GM12878 (cell line): ENCODE results near the gene KDM8. TPM values are rescaled to one million over a fixed set of nuclear protein-coding genes. Genes with fewer than 3 reads are reported as not detected.

Source experiments
- ATAC-seq: fragments of 200-7000 bp; cut with Tn5 transposase; 3 replicates; pipeline ENCODE4 v1.9.1; 2020; ENCODE audit warnings: mild to moderate bottlenecking, moderate library complexity
- BruUV-seq: library from RNA; stranded (reverse); fragments of 400-500 nt; replicated peaks from 2 replicates; lab custom pipeline; 2021; lab: Mats Ljungman, UMichigan
- CTCF ChIA-PET: fragments of 300-600 bp; sonication (Branson Sonifier 250); formaldehyde crosslinking; extraction: SDS; loops from one replicate; lab custom pipeline; 2021; ENCODE audit warnings: inconsistent platforms; lab: Yijun Ruan, JAX
- POLR2A ChIA-PET: fragments of 350-600 bp; formaldehyde crosslinking; extraction: SDS; loops from one replicate; lab custom pipeline; 2021; ENCODE audit warnings: inconsistent platforms; lab: Charles Lee
- RAD21 ChIA-PET: fragments of 300-600 bp; sonication (Branson Sonifier 250); formaldehyde crosslinking; loops from one replicate; lab custom pipeline; 2023; ENCODE audit warnings: antibody characterized with exemption; ENCODE audit not compliant: unreplicated experiment; lab: Charles Lee
- SMC1A ChIA-PET: fragments of 300-600 bp; sonication (Branson Sonifier 250); formaldehyde crosslinking; loops from one replicate; lab custom pipeline; 2023; ENCODE audit not compliant: unreplicated experiment, uncharacterized antibody; lab: Charles Lee
- DNase-seq: peaks from one replicate; pipeline ENCODE4 v3.0.0-alpha.2; 2011; ENCODE audit warnings: low read depth, low spot score
- FAIRE-seq: peaks from 3 replicates; lab custom pipeline; 2011; peaks lifted over from hg19 to GRCh38; lab: Jason Lieb, UNC
- H2AFZ ChIP-seq: 2 replicates; pipeline ENCODE4 v1.6.0; 2011; ENCODE audit warnings: low read depth, low read length, control low read depth; ENCODE audit not compliant: control insufficient read depth
- H3K27ac ChIP-seq: 2 replicates; pipeline ENCODE4 v1.5.1; 2011; ENCODE audit warnings: control low read depth; ENCODE audit not compliant: control insufficient read depth, insufficient read depth
- H3K27me3 ChIP-seq, 2 experiments: replicated peaks in 1 of 2; 2 replicates each; pipeline versions ENCODE4 v1.6.0 to v1.6.1; 2011; ENCODE audit warnings: low read length in 1 of 2; ENCODE audit not compliant: control insufficient read depth in 2 of 2, insufficient read depth in 2 of 2
- H3K36me3 ChIP-seq, 2 experiments: 2 replicates each; pipeline ENCODE4 v1.5.1; 2011; ENCODE audit warnings: low read length in 1 of 2; ENCODE audit not compliant: control insufficient read depth in 2 of 2, insufficient read depth in 2 of 2
- H3K4me1 ChIP-seq: 2 replicates; pipeline ENCODE4 v1.6.1; 2011; ENCODE audit warnings: mild to moderate bottlenecking, low read length, moderate library complexity, mixed read lengths; ENCODE audit not compliant: control insufficient read depth, insufficient read depth
- H3K4me2 ChIP-seq: 2 replicates; pipeline ENCODE4 v1.6.0; 2011; ENCODE audit warnings: control low read depth; ENCODE audit not compliant: control insufficient read depth, insufficient read depth
- H3K4me3 ChIP-seq: fragments of 200-600 bp; sonication (generic); 2 replicates; pipeline ENCODE4 v1.5.1; 2016
- H3K79me2 ChIP-seq: 2 replicates; pipeline ENCODE4 v1.6.0; 2011; ENCODE audit warnings: low read length; ENCODE audit not compliant: control insufficient read depth, insufficient read depth
- H3K9ac ChIP-seq: 2 replicates; pipeline ENCODE4 v1.8.0; 2011; ENCODE audit warnings: low read length, control low read depth, mixed read lengths; ENCODE audit not compliant: control insufficient read depth, insufficient read depth
- H3K9me3 ChIP-seq: replicated peaks from 3 replicates; pipeline ENCODE4 v1.5.1; 2011; ENCODE audit warnings: mild to moderate bottlenecking, low read length; ENCODE audit not compliant: control insufficient read depth, insufficient read depth
- H4K20me1 ChIP-seq: 2 replicates; pipeline ENCODE4 v1.6.0; 2011; ENCODE audit not compliant: control insufficient read depth, insufficient read depth
- BCL11A ChIP-seq: IDR thresholded peaks from 2 replicates; pipeline ENCODE4 v1.6.1; 2011; ENCODE audit warnings: low read depth, low read length
- CHD2 ChIP-seq: IDR thresholded peaks from 2 replicates; pipeline ENCODE4 v1.6.1; 2011; ENCODE audit warnings: low read depth, low read length, improper control_type of control experiment, borderline replicate concordance
- DPF2 ChIP-seq: fragments of 450-650 bp; IDR thresholded peaks from 2 replicates; pipeline ENCODE4 v1.6.1; 2017; ENCODE audit warnings: mild to moderate bottlenecking
- HDAC6 ChIP-seq: fragments of 200-600 bp; sonication (generic); IDR thresholded peaks from one replicate; pipeline ENCODE4 v1.8.0; 2017; ENCODE audit warnings: antibody characterized with exemption; ENCODE audit not compliant: unreplicated experiment
- HSF1 ChIP-seq: fragments of 150-350 bp; IDR thresholded peaks from 2 replicates; pipeline ENCODE4 v1.6.1; 2014; ENCODE audit warnings: mild to moderate bottlenecking, low read depth, low read length
- IKZF1 ChIP-seq: fragments of 450-650 bp; conservative IDR thresholded peaks from 2 replicates; pipeline ENCODE4 v1.6.1; 2017; ENCODE audit warnings: antibody characterized with exemption, mild to moderate bottlenecking
- JUND ChIP-seq: IDR thresholded peaks from 2 replicates; pipeline ENCODE4 v1.6.1; 2012; ENCODE audit warnings: low read depth, mild to moderate bottlenecking, low read length, improper control_type of control experiment, moderate library complexity
- NFIC ChIP-seq: IDR thresholded peaks from 2 replicates; pipeline ENCODE4 v1.6.1; 2012; ENCODE audit warnings: low read depth, mild to moderate bottlenecking, inconsistent platforms, low read length, moderate library complexity
- NFYB ChIP-seq: IDR thresholded peaks from 2 replicates; pipeline ENCODE4 v1.6.1; 2011; ENCODE audit warnings: low read depth, mild to moderate bottlenecking, low read length, improper control_type of control experiment, moderate library complexity; ENCODE audit not compliant: insufficient read depth
- NR2C2 ChIP-seq: IDR thresholded peaks from 2 replicates; pipeline ENCODE4 v1.6.1; 2011; ENCODE audit warnings: borderline replicate concordance, low read depth; ENCODE audit not compliant: control insufficient read depth, insufficient read length
- PAX5 ChIP-seq: IDR thresholded peaks from 2 replicates; pipeline ENCODE4 v1.6.1; 2011; ENCODE audit warnings: low read depth, low read length, borderline replicate concordance
- PML ChIP-seq: IDR thresholded peaks from 2 replicates; pipeline ENCODE4 v1.6.1; 2012; ENCODE audit warnings: low read length, inconsistent platforms
- POLR2AphosphoS5 ChIP-seq: IDR thresholded peaks from 2 replicates; pipeline ENCODE4 v1.6.1; 2011; ENCODE audit warnings: mild to moderate bottlenecking, low read length, inconsistent platforms
- RAD21 ChIP-seq: IDR thresholded peaks from 2 replicates; pipeline ENCODE4 v1.6.1; 2011; ENCODE audit warnings: mild to moderate bottlenecking, low read depth, low read length, moderate library complexity; ENCODE audit not compliant: insufficient read depth
- SIN3A ChIP-seq: IDR thresholded peaks from 2 replicates; pipeline ENCODE4 v1.6.1; 2012; ENCODE audit warnings: low read depth, low read length, improper control_type of control experiment
- SUPT20H ChIP-seq: IDR thresholded peaks from 2 replicates; pipeline ENCODE4 v1.6.1; 2011; ENCODE audit warnings: low read depth, mild to moderate bottlenecking, low read length, moderate library complexity, borderline replicate concordance; ENCODE audit not compliant: control insufficient read depth
- USF2 ChIP-seq: IDR thresholded peaks from 2 replicates; pipeline ENCODE4 v1.6.1; 2011; ENCODE audit warnings: low read depth, low read length, improper control_type of control experiment, borderline replicate concordance
- ZBTB40 ChIP-seq: fragments of 450-650 bp; IDR thresholded peaks from 2 replicates; pipeline ENCODE4 v1.6.1; 2016; ENCODE audit warnings: mild to moderate bottlenecking, moderate library complexity, borderline replicate concordance
- WGBS: methylation state at CpG from one replicate; pipeline ENCODE4 v1.1.6; 2016; ENCODE audit warnings: low lambda C conversion rate; ENCODE audit not compliant: insufficient replicate concordance, insufficient coverage; ENCODE audit errors: missing lambda C conversion rate; 5-methylcytosine and 5-hydroxymethylcytosine counted together
- in situ Hi-C: fragments of 300-500 bp; cut with MboI; formaldehyde crosslinking; loops from 9 replicates; pipeline ENCODE4 v1.14.3; 2018; ENCODE audit warnings: mixed read lengths
- intact Hi-C: fragments of 100-400 bp; cut with micrococcal nuclease; formaldehyde crosslinking; loops from one replicate; pipeline ENCODE4 v1.14.2; 2022; ENCODE audit not compliant: unreplicated experiment
- polyA plus RNA-seq, 11 experiments: library from polyadenylated mRNA; depleted of rRNA in 4 of 11; unstranded in 6 of 11; stranded (reverse) in 5 of 11; fragments of >200 nt; fragmentation: Nextera tagmentation in 4 of 11; fragmentation: Illumina TruSeq in 1 of 11; extraction: Ambion mirVana in 4 of 11; extraction: Trizol in 1 of 11; gene quantifications; 1 replicate in 1 of 11; 2 replicates in 10 of 11; pipeline versions ENCODE4 v1.2.1 to v1.2.3, GENCODE V29; 2011 to 2016; ENCODE audit warnings: inconsistent platforms in 2 of 11, missing spikeins in 2 of 11, low read depth in 1 of 11
- total RNA-seq, 4 experiments: library from RNA; depleted of rRNA in 3 of 4; stranded (reverse); fragments of >200 nt in 3 of 4; fragmentation: Illumina TruSeq in 1 of 4; extraction: Trizol in 1 of 4; gene quantifications; 2 replicates each; pipeline versions ENCODE4 v1.2.1 to v1.2.3, GENCODE V29; 2013 to 2021

KDM8 gene
- total and polyA plus RNA-seq, 10 of the 15 experiments (the other 5 are each of a cell fraction or from before 2014, with no cell fraction given) = 0.79 to 8.9 (median 5.8) TPM

- TF ChIP-seq BCL11A (no peak), USF2 (no peak), SIN3A (no peak), RAD21 (no peak), NR2C2 (no peak), PAX5 (no peak), CHD2 (no peak), JUND (no peak)
These were observed 4.1 kb upstream of the KDM8 start (continued) for GRCh38 chr16:27199235-27199586.

GRCh38 chr16:27199736-27200135 is 3.6 kb upstream of the KDM8 start:
- peak; percentile 85 for FAIRE-seq
- 0% methylated on average over 1 of the region's 1 CpG for WGBS
- no peaks in the 10 kb centered on the region for H3K27me3 ChIP-seq
- H3K9ac ChIP-seq = 0 out of 2 replicates have a peak overlapping the region, but pooled peaks have one; percentile 19
- no peaks in the 10 kb centered on the region for H3K36me3 ChIP-seq
- RAD21 ChIA-PET = interaction anchor here (0.9 to 2.8 kb wide), 9 partner anchors 15 to 201 kb away, joined by 3 to 23 read pairs (median 8); partner anchors contain the start of gene IL21R
- CTCF ChIA-PET = interaction anchor here (0.8 to 7.6 kb wide), 11 partner anchors 9 to 257 kb away, joined by 3 to 52 read pairs (median 4); no protein-coding TSS in a partner anchor
- no peaks in the 10 kb centered on the region; the same call in 2 of the 3 replicates for H3K9me3 ChIP-seq
- peak; percentile 54 for ATAC-seq
- in situ Hi-C loops (no loop called here), intact Hi-C loops (no loop called here)
- peak overlapping the region; percentile 43; the same call in 1 of the 2 replicates for H3K4me3 ChIP-seq
- peak; percentile 73 for DNase-seq
- peak overlapping the region; percentile 49; the same call in 1 of the 2 replicates for H2AFZ ChIP-seq
- SMC1A ChIA-PET = interaction anchor here (0.7 to 3.6 kb wide), 19 partner anchors 10 to 227 kb away, joined by 3 to 26 read pairs (median 5); no protein-coding TSS in a partner anchor
- peak overlapping the region; percentile 59 for H3K27ac ChIP-seq
- POLR2A ChIA-PET = interaction anchor here (0.6 to 1.4 kb wide), 10 partner anchors 13 to 251 kb away, joined by 3 to 5 read pairs (median 3); no protein-coding TSS in a partner anchor
- peak overlapping the region; percentile 76 for H3K4me2 ChIP-seq
- H4K20me1 ChIP-seq = no peaks in the 10 kb centered on the region
- peaks cover 16% of the 10 kb centered on the region for H3K4me1 ChIP-seq
- H3K79me2 ChIP-seq = peaks cover 8% of the 10 kb centered on the region
- BruUV-seq = no TSS peak
- TF ChIP-seq HDAC6 = no peak
- TF ChIP-seq DPF2 = peak; percentile 94
- TF ChIP-seq PML = no peak
- TF ChIP-seq HSF1 = no peak
- TF ChIP-seq SUPT20H = no peak
- no peak; the same call in 1 of the 2 replicates for TF ChIP-seq ZBTB40
- no peak for TF ChIP-seq POLR2AphosphoS5
- peak; percentile 85 for TF ChIP-seq IKZF1
- peak; percentile 60 for TF ChIP-seq NFIC
- TF ChIP-seq NFYB = no peak
